Measurements from ENCODE around the gene TRAPPC12. TPM values are rescaled to one million over a fixed set of nuclear protein-coding genes. Genes with fewer than 3 reads are reported as not detected.
A peak's percentile ranks its signal among the peaks of the same experiment; 100 is the strongest.

TRAPPC12 gene
- total RNA-seq, 3 donors from 2014 or later, result 76.9 to 102 (median 97.8) TPM

- no peak for DNase-seq
- Histone ChIP-seq H3K4me3 (no peak overlapping the region), H3K4me1 (ENCODE audit: low read depth) (peaks cover 11% of the 10 kb centered on the region), H3K9me3 (no peaks in the 10 kb centered on the region), H3K36me3 (ENCODE audit: low read depth) (peaks cover 4% of the 10 kb centered on the region)
- no peak for TF ChIP-seq CTCF (IDR thresholded peaks at IDR 0.05)
- intact Hi-C loops (cut with DNase I, micrococcal nuclease), result no loop called here
- no peak for ATAC-seq
Observed at GRCh38 chr2:3503046-3503445, 123.6 kb downstream of the TRAPPC12 start.

GRCh38 chr2:3503483-3503882, 124.0 kb downstream of the TRAPPC12 start:
- peaks cover 11% of the 10 kb centered on the region for H3K4me1 ChIP-seq (ENCODE audit: low read depth)
- peaks cover 4% of the 10 kb centered on the region for H3K36me3 ChIP-seq (ENCODE audit: low read depth)
- no peaks in the 10 kb centered on the region for H3K9me3 ChIP-seq
- ATAC-seq (no peak), DNase-seq (no peak)
- intact Hi-C loops (cut with DNase I, micrococcal nuclease), result no loop called here
- H3K4me3 ChIP-seq, result no peak overlapping the region
- no peak for TF ChIP-seq CTCF (IDR thresholded peaks at IDR 0.05)

- intact Hi-C loops (cut with DNase I, micrococcal nuclease), result no loop called here
- H3K9me3 ChIP-seq, result no peaks in the 10 kb centered on the region
- peaks cover 4% of the 10 kb centered on the region for H3K36me3 ChIP-seq (ENCODE audit: low read depth)
- DNase-seq (no peak), ATAC-seq (no peak)
- H3K4me3 ChIP-seq, result no peak overlapping the region
- TF ChIP-seq CTCF (IDR thresholded peaks at IDR 0.05), result no peak
- H3K4me1 ChIP-seq (ENCODE audit: low read depth), result peaks cover 11% of the 10 kb centered on the region
Observed at GRCh38 chr2:3504741-3505140, 125.2 kb downstream of the TRAPPC12 start.

- Histone ChIP-seq H3K9me3 (no peaks in the 10 kb centered on the region), H3K4me3 (no peak overlapping the region), H3K4me1 (ENCODE audit: low read depth) (peaks cover 11% of the 10 kb centered on the region), H3K36me3 (ENCODE audit: low read depth) (no peaks in the 10 kb centered on the region)
- intact Hi-C loops (cut with DNase I, micrococcal nuclease), result no loop called here
- DNase-seq (peak in 2 of 3 donors; percentile 70 to 71), ATAC-seq (peak; percentile 96)
- TF ChIP-seq CTCF (IDR thresholded peaks at IDR 0.05), result no peak
Observed at GRCh38 chr2:3505771-3506170, 126.3 kb downstream of the TRAPPC12 start.

GRCh38 chr2:3512086-3512485, 132.6 kb downstream of the TRAPPC12 start:
- DNase-seq (no peak), ATAC-seq (no peak)
- peaks cover 4% of the 10 kb centered on the region for H3K9me3 ChIP-seq
- no peak for TF ChIP-seq CTCF (IDR thresholded peaks at IDR 0.05)
- intact Hi-C loops (cut with DNase I, micrococcal nuclease), result no loop called here
- no peaks in the 10 kb centered on the region for H3K4me1 ChIP-seq (ENCODE audit: low read depth)
- H3K36me3 ChIP-seq (ENCODE audit: low read depth), result no peaks in the 10 kb centered on the region
- no peak overlapping the region for H3K4me3 ChIP-seq

All from mucosa of descending colon (tissue), 3 donors.